Endothelial cell of umbilical vein (primary cell): ENCODE results near the gene CASKIN2. TPM values are rescaled to one million over a fixed set of nuclear protein-coding genes. Genes with fewer than 3 reads are reported as not detected.

Experiments
- BruUV-seq: library from RNA; stranded (reverse); fragments of 400-500 nt; replicated peaks from 2 replicates; lab custom pipeline; 2021; lab: Mats Ljungman, UMichigan
- CTCF ChIA-PET: fragments of 300-600, 350-600 bp; sonication (Branson Sonifier 250); formaldehyde crosslinking; loops from one replicate; lab custom pipeline; 2021; ENCODE audit warnings: antibody characterized with exemption, inconsistent platforms; lab: Charles Lee
- POLR2A ChIA-PET: fragments of 300-600, 350-600 bp; sonication (Branson Sonifier 250); formaldehyde crosslinking; loops from one replicate; lab custom pipeline; 2021; ENCODE audit warnings: antibody characterized with exemption, inconsistent platforms; lab: Charles Lee
- DNase-seq: peaks from one replicate; pipeline ENCODE4 v3.0.0-alpha.2; 2011; ENCODE audit warnings: low read depth, low spot score
- FAIRE-seq: peaks from 2 replicates; lab custom pipeline; 2011; peaks lifted over from hg19 to GRCh38; lab: Jason Lieb, UNC
- H2AFZ ChIP-seq: 2 replicates; pipeline ENCODE4 v1.6.0; 2012; ENCODE audit warnings: low read depth, low read length, control low read depth, inconsistent platforms
- H3K27ac ChIP-seq: 2 replicates; pipeline ENCODE4 v1.5.1; 2011; ENCODE audit warnings: low read depth, mild to moderate bottlenecking, control low read depth, low read length, moderate library complexity; ENCODE audit not compliant: insufficient read depth
- H3K27me3 ChIP-seq, 2 experiments: 2 replicates each; pipeline versions ENCODE4 v1.6.0 to v1.6.1; 2011; ENCODE audit warnings: low read length in 2 of 2, mixed read lengths in 1 of 2; ENCODE audit not compliant: control insufficient read depth in 2 of 2, insufficient read depth in 2 of 2
- H3K36me3 ChIP-seq, 2 experiments: 2 replicates in 1 of 2; 3 replicates in 1 of 2; pipeline ENCODE4 v1.5.1; 2011; ENCODE audit warnings: low read length in 2 of 2, mild to moderate bottlenecking in 1 of 2, moderate library complexity in 1 of 2; ENCODE audit not compliant: control insufficient read depth in 2 of 2, insufficient read depth in 2 of 2; ENCODE audit errors: extremely low read depth in 1 of 2
- H3K4me1 ChIP-seq: 3 replicates; pipeline ENCODE4 v1.5.1; 2011; ENCODE audit warnings: mild to moderate bottlenecking, low read length; ENCODE audit not compliant: control insufficient read depth, insufficient read depth; ENCODE audit errors: extremely low read depth
- H3K4me2 ChIP-seq: 2 replicates; pipeline ENCODE4 v1.6.1; 2011; ENCODE audit warnings: low read length, control low read depth, mixed read lengths; ENCODE audit not compliant: insufficient read depth
- H3K4me3 ChIP-seq, 3 experiments: fragments of 200-600 bp in 1 of 3; sonication (generic), shearing (Covaris generic) in 1 of 3; replicated peaks in 1 of 3; 2 replicates each; pipeline ENCODE4 v1.5.1; 2011 to 2016; ENCODE audit warnings: control low read depth in 3 of 3, low read length in 3 of 3, mild to moderate bottlenecking in 2 of 3, inconsistent platforms in 1 of 3, low read depth in 1 of 3, moderate library complexity in 1 of 3; ENCODE audit not compliant: insufficient read depth in 1 of 3
- H3K79me2 ChIP-seq: 2 replicates; pipeline ENCODE4 v1.6.0; 2012; ENCODE audit warnings: low read length, inconsistent platforms; ENCODE audit not compliant: control insufficient read depth, insufficient read depth
- H3K9ac ChIP-seq: replicated peaks from 2 replicates; pipeline ENCODE3; 2011; ENCODE audit warnings: low read length, control low read depth; ENCODE audit not compliant: insufficient read depth; ENCODE audit errors: extremely low read depth
- H3K9me1 ChIP-seq: replicated peaks from 3 replicates; pipeline ENCODE4 v1.6.0; 2011; ENCODE audit warnings: mild to moderate bottlenecking, low read length; ENCODE audit not compliant: control insufficient read depth, insufficient read depth; ENCODE audit errors: extremely low read depth
- H3K9me3 ChIP-seq: replicated peaks from 2 replicates; pipeline ENCODE4 v1.5.1; 2012; ENCODE audit warnings: low read length, inconsistent platforms; ENCODE audit not compliant: control insufficient read depth, insufficient read depth
- H4K20me1 ChIP-seq: replicated peaks from 2 replicates; pipeline ENCODE3; 2011; ENCODE audit warnings: mild to moderate bottlenecking, low read length; ENCODE audit not compliant: control insufficient read depth, insufficient read depth; ENCODE audit errors: extremely low read depth
- CTCF ChIP-seq, 2 donors: IDR thresholded peaks; 1 replicate in 1 of 2; 2 replicates in 1 of 2; pipeline ENCODE4 v1.5.1; 2011; ENCODE audit warnings: low read length in 2 of 2, mild to moderate bottlenecking in 2 of 2, moderate library complexity in 2 of 2, control low read depth in 1 of 2, inconsistent platforms in 1 of 2, low read depth in 1 of 2; ENCODE audit not compliant: insufficient read depth in 1 of 2; ENCODE audit errors: extremely low read depth in 1 of 2
- EZH2 ChIP-seq: IDR thresholded peaks from 2 replicates; pipeline ENCODE4 v1.6.1; 2012; ENCODE audit warnings: borderline replicate concordance, low read depth, mild to moderate bottlenecking, moderate library complexity, low read length, inconsistent platforms; ENCODE audit not compliant: severe bottlenecking
- FOS ChIP-seq: IDR thresholded peaks from 2 replicates; pipeline ENCODE4 v1.6.1; 2011; ENCODE audit warnings: mild to moderate bottlenecking, low read length, moderate library complexity, borderline replicate concordance; ENCODE audit not compliant: insufficient read depth
- GATA2 ChIP-seq: IDR thresholded peaks from 2 replicates; pipeline ENCODE4 v1.7.0; 2011; ENCODE audit warnings: low read depth, mild to moderate bottlenecking, moderate library complexity, mixed read lengths, low read length; ENCODE audit not compliant: insufficient read length, insufficient read depth
- JUN ChIP-seq: IDR thresholded peaks from 2 replicates; pipeline ENCODE4 v1.6.1; 2011; ENCODE audit warnings: borderline replicate concordance, low read depth; ENCODE audit not compliant: insufficient read length, insufficient read depth
- MAX ChIP-seq: IDR thresholded peaks from 2 replicates; pipeline ENCODE4 v1.6.1; 2011; ENCODE audit not compliant: insufficient read depth, insufficient read length
- MYC ChIP-seq: IDR thresholded peaks from one replicate; pipeline ENCODE4 v1.6.1; 2011; ENCODE audit warnings: mild to moderate bottlenecking, low read depth, low read length
- POLR2A ChIP-seq: IDR thresholded peaks from 2 replicates; pipeline ENCODE4 v1.6.1; 2012; ENCODE audit warnings: low read depth, mild to moderate bottlenecking, control low read depth, low read length
- POLR2AphosphoS5 ChIP-seq: IDR thresholded peaks from 2 replicates; pipeline ENCODE4 v1.6.1; 2012; ENCODE audit warnings: low read depth, mild to moderate bottlenecking, control low read depth, low read length, moderate library complexity; ENCODE audit not compliant: insufficient read depth
- dilution Hi-C: fragments of 300-500 bp; cut with MboI; formaldehyde crosslinking; loops from one replicate; pipeline ENCODE4 v1.15.0; 2019; ENCODE audit warnings: low sequenced_read_pairs; ENCODE audit not compliant: extremely low pct_ligation_motif_present
- intact Hi-C: fragments of 100-400 bp; cut with micrococcal nuclease; formaldehyde crosslinking; loops from one replicate; pipeline ENCODE4 v1.10.0; 2022
- polyA plus RNA-seq, 4 experiments: library from polyadenylated mRNA; depleted of rRNA in 3 of 4; stranded (reverse) in 3 of 4; unstranded in 1 of 4; fragments of >200 nt; gene quantifications; 2 replicates each; pipeline versions ENCODE4 v1.2.1 to v1.2.3, GENCODE V29; 2011 to 2012; ENCODE audit warnings: missing spikeins in 1 of 4
- total RNA-seq: library from RNA; stranded (reverse); gene quantifications from 2 replicates; pipeline ENCODE4 v1.2.3, GENCODE V29; 2021

The CASKIN2 gene
- total and polyA plus RNA-seq, 2 donors (not counting 3 experiments of a cell fraction or from before 2014, with no cell fraction given) = 13.0 to 37.6 TPM

GRCh38 chr17:75465039-75465438 lies 50.3 kb downstream of the CASKIN2 start:
- H3K9me1 ChIP-seq = no peaks in the 10 kb centered on the region
- peaks cover 0 to 4% of the 10 kb centered on the region in 2 experiments for H3K36me3 ChIP-seq
- H3K79me2 ChIP-seq = no peaks in the 10 kb centered on the region
- dilution Hi-C loops (no loop called here), intact Hi-C loops (no loop called here)
- no peaks in the 10 kb centered on the region for H3K9me3 ChIP-seq
- BruUV-seq = no TSS peak
- TF ChIP-seq EZH2 (no peak), JUN (no peak), CTCF (IDR thresholded peaks at IDR 0.05; ENCODE audit: extremely low read depth in 1 of 2, insufficient read depth in 1 of 2, low read depth in 1 of 2, low read length in 2 of 2) (no peak), POLR2A (no peak), GATA2 (no peak), FOS (no peak), MYC (no peak), POLR2AphosphoS5 (no peak), MAX (no peak)
- ChIA-PET CTCF (no interaction called here), POLR2A (no interaction called here)
- no peaks in the 10 kb centered on the region for H3K27me3 ChIP-seq
- no peak overlapping the region for H3K4me2 ChIP-seq
- no peak overlapping the region for H2AFZ ChIP-seq
- FAIRE-seq (no peak), DNase-seq (no peak)
- H3K4me1 ChIP-seq = no peaks in the 10 kb centered on the region
- no peak overlapping the region for H3K27ac ChIP-seq
- no peak overlapping the region for H3K4me3 ChIP-seq
- H3K9ac ChIP-seq = no peak overlapping the region
- no peaks in the 10 kb centered on the region for H4K20me1 ChIP-seq
